Esophagus muscularis mucosa (tissue), 4 donors: Measurements from ENCODE around the gene IRAK2. TPM values are rescaled to one million over a fixed set of nuclear protein-coding genes. Genes with fewer than 3 reads are reported as not detected.

ENCODE experiments used
- DNase-seq: peaks from one replicate; pipeline ENCODE4 v3.0.0-alpha.2; 2017; ENCODE audit errors: extremely low spot score
- H3K27ac ChIP-seq, 4 donors: fragments of 200-600 bp; sonication (generic); replicated peaks in 1 of 4; 1 replicate in 3 of 4; 2 replicates in 1 of 4; pipeline ENCODE4 v1.5.1; 2016 to 2019; ENCODE audit warnings: mild to moderate bottlenecking in 1 of 4
- H3K27me3 ChIP-seq, 4 donors: fragments of 200-600 bp; sonication (generic); one replicate each; pipeline versions ENCODE4 v1.5.1 to v1.6.0; 2016 to 2019
- H3K36me3 ChIP-seq, 4 donors: fragments of 200-600 bp; sonication (generic); one replicate each; pipeline ENCODE4 v1.5.1; 2016 to 2019
- H3K4me1 ChIP-seq, 4 donors: fragments of 200-600 bp; sonication (generic); one replicate each; pipeline ENCODE4 v1.5.1; 2016 to 2019
- H3K4me3 ChIP-seq, 4 donors: fragments of 200-600 bp; sonication (generic); 1 replicate in 2 of 4; 2 replicates in 2 of 4; pipeline ENCODE4 v1.5.1; 2016 to 2019; ENCODE audit warnings: mild to moderate bottlenecking in 4 of 4, moderate library complexity in 1 of 4
- H3K9me3 ChIP-seq, 4 donors: fragments of 200-600 bp; sonication (generic); 1 replicate in 3 of 4; 2 replicates in 1 of 4; pipeline ENCODE4 v1.5.1; 2016 to 2019
- CTCF ChIP-seq, 3 experiments: fragments of 200-600 bp in 2 of 3; fragments of 450-650 bp in 1 of 3; sonication (generic) in 2 of 3; IDR thresholded peaks; one replicate each; pipeline ENCODE4 v1.5.1; 2017 to 2019; ENCODE audit warnings: antibody characterized with exemption in 3 of 3, mild to moderate bottlenecking in 2 of 3, moderate library complexity in 1 of 3
- EP300 ChIP-seq: sonication (generic); formaldehyde crosslinking; IDR thresholded peaks from one replicate; pipeline ENCODE4 v1.6.1; 2017; ENCODE audit warnings: antibody characterized with exemption
- POLR2A ChIP-seq: fragments of 450-650 bp; IDR thresholded peaks from one replicate; pipeline ENCODE4 v1.6.1; 2017; ENCODE audit warnings: antibody characterized with exemption, moderate library complexity, mild to moderate bottlenecking, low read depth
- POLR2AphosphoS5 ChIP-seq, 2 donors: sonication (generic); formaldehyde crosslinking; IDR thresholded peaks; one replicate each; pipeline ENCODE4 v1.6.1; 2017; ENCODE audit warnings: antibody characterized with exemption in 2 of 2
- WGBS: methylation state at CpG from one replicate; pipeline ENCODE4 v1.1.5; 2018; 5-methylcytosine and 5-hydroxymethylcytosine counted together
- intact Hi-C: fragments of 100-400 bp; cut with DNase I; formaldehyde crosslinking; loops from one replicate; pipeline ENCODE4 v1.15.1; 2023
- total RNA-seq, 4 donors: library from RNA; depleted of rRNA; stranded (reverse); fragments of >200 nt; gene quantifications; one replicate each; pipeline versions ENCODE4 v1.1.0 to v1.2.1, GENCODE V29; 2016

IRAK2 gene
- total RNA-seq, 4 donors from 2014 or later = 2.5 to 3.2 (median 2.8) TPM

GRCh38 chr3:10272977-10273376 is 108.3 kb downstream of the IRAK2 start:
- H3K27me3 ChIP-seq = no peaks in the 10 kb centered on the region
- H3K27ac ChIP-seq = no peak overlapping the region
- no peaks in the 10 kb centered on the region for H3K9me3 ChIP-seq
- H3K4me3 ChIP-seq = no peak overlapping the region
- no peak for DNase-seq
- 91% methylated on average over 2 of the region's 2 CpGs for WGBS
- peaks cover 19 to 70% (median 55%) of the 10 kb centered on the region in 4 donors for H3K36me3 ChIP-seq
- H3K4me1 ChIP-seq = peaks cover 10 to 38% (median 33%) of the 10 kb centered on the region in 4 donors
- TF ChIP-seq POLR2A = no peak
- TF ChIP-seq CTCF (IDR thresholded peaks at IDR 0.05) = no peak
- TF ChIP-seq EP300 = no peak
- intact Hi-C loops = no loop called here

- intact Hi-C loops = no loop called here
- Histone ChIP-seq H3K4me1 (peaks cover 10 to 34% (median 26%) of the 10 kb centered on the region in 4 donors), H3K36me3 (peaks cover 25 to 79% (median 63%) of the 10 kb centered on the region in 4 donors), H3K4me3 (no peak overlapping the region), H3K9me3 (no peaks in the 10 kb centered on the region), H3K27ac (no peak overlapping the region), H3K27me3 (no peaks in the 10 kb centered on the region)
- TF ChIP-seq POLR2A = no peak
- no peak for TF ChIP-seq EP300
- no peak for TF ChIP-seq CTCF (IDR thresholded peaks at IDR 0.05)
- TF ChIP-seq POLR2AphosphoS5 (IDR thresholded peaks at IDR 0.05) = no peak
- no peak for DNase-seq
- WGBS = 15% methylated on average over 1 of the region's 1 CpG
Observed at GRCh38 chr3:10273702-10274305, 109.1 kb downstream of the IRAK2 start.

- no peak for TF ChIP-seq POLR2AphosphoS5 (IDR thresholded peaks at IDR 0.05)
- TF ChIP-seq EP300 = no peak
- no peak for TF ChIP-seq POLR2A
- TF ChIP-seq CTCF (IDR thresholded peaks at IDR 0.05) = no peak
- peaks cover 10 to 34% (median 26%) of the 10 kb centered on the region in 4 donors for H3K4me1 ChIP-seq
- no peak for DNase-seq
- 88% methylated on average over 1 of the region's 1 CpG for WGBS
- peaks cover 33 to 79% (median 64%) of the 10 kb centered on the region in 4 donors for H3K36me3 ChIP-seq
- H3K4me3 ChIP-seq = no peak overlapping the region
- H3K9me3 ChIP-seq = no peaks in the 10 kb centered on the region
- H3K27ac ChIP-seq = no peak overlapping the region
- intact Hi-C loops = no loop called here
- H3K27me3 ChIP-seq = no peaks in the 10 kb centered on the region
Observed at GRCh38 chr3:10274601-10275000, 109.9 kb downstream of the IRAK2 start.

- Histone ChIP-seq H3K4me3 (no peak overlapping the region), H3K27me3 (no peaks in the 10 kb centered on the region), H3K27ac (no peak overlapping the region), H3K36me3 (peaks cover 35 to 79% (median 61%) of the 10 kb centered on the region in 4 donors), H3K9me3 (no peaks in the 10 kb centered on the region), H3K4me1 (peaks cover 10 to 33% (median 22%) of the 10 kb centered on the region in 4 donors)
- DNase-seq = no peak
- no peak for TF ChIP-seq POLR2A
- no peak for TF ChIP-seq CTCF (IDR thresholded peaks at IDR 0.05)
- no peak for TF ChIP-seq EP300
- no peak for TF ChIP-seq POLR2AphosphoS5 (IDR thresholded peaks at IDR 0.05)
- WGBS = 82% methylated on average over 2 of the region's 3 CpGs
- intact Hi-C loops = no loop called here
Observed at GRCh38 chr3:10277115-10277625, 112.5 kb downstream of the IRAK2 start.

GRCh38 chr3:10278501-10278900 is 113.8 kb downstream of the IRAK2 start:
- TF ChIP-seq CTCF (IDR thresholded peaks at IDR 0.05) = no peak
- TF ChIP-seq POLR2A = no peak
- TF ChIP-seq EP300 = no peak
- no peak for TF ChIP-seq POLR2AphosphoS5 (IDR thresholded peaks at IDR 0.05)
- Histone ChIP-seq H3K4me3 (no peak overlapping the region), H3K27me3 (no peaks in the 10 kb centered on the region), H3K36me3 (peaks cover 35 to 81% (median 60%) of the 10 kb centered on the region in 4 donors), H3K27ac (no peak overlapping the region), H3K4me1 (peaks cover 10 to 21% (median 14%) of the 10 kb centered on the region in 4 donors), H3K9me3 (no peaks in the 10 kb centered on the region)
- DNase-seq = no peak
- intact Hi-C loops = no loop called here
- no CpG with 5 or more reads among the region's 1 CpG for WGBS
